Hepatocyte (in vitro differentiated cells): Measurements from ENCODE around the gene ZNF431. TPM values are rescaled to one million over a fixed set of nuclear protein-coding genes. Genes with fewer than 3 reads are reported as not detected.
"Not testable (repeated sequence)": the region's sequence is repeated elsewhere in the genome, so short reads cannot be mapped to it uniquely, and the experiment has no call there.

ENCODE experiments used
- DNase-seq: peaks from one replicate; pipeline ENCODE4 v3.0.0-alpha.2; 2016; ENCODE audit warnings: low spot score
- H2AFZ ChIP-seq: fragments of 200-600 bp; sonication (generic); 2 replicates; pipeline ENCODE4 v1.6.0; 2016; ENCODE audit warnings: antibody characterized with exemption, mild to moderate bottlenecking
- H3K27ac ChIP-seq: fragments of 200-600 bp; sonication (generic); 2 replicates; pipeline ENCODE4 v1.5.1; 2016; ENCODE audit warnings: mild to moderate bottlenecking
- H3K27me3 ChIP-seq: fragments of 200-600 bp; sonication (generic); 2 replicates; pipeline ENCODE4 v1.6.1; 2016
- H3K36me3 ChIP-seq: fragments of 200-600 bp; sonication (generic); replicated peaks from 2 replicates; pipeline ENCODE4 v1.5.1; 2016; ENCODE audit warnings: low read depth; ENCODE audit not compliant: insufficient read depth
- H3K4me1 ChIP-seq: fragments of 200-600 bp; sonication (generic); 2 replicates; pipeline ENCODE4 v1.5.1; 2016; ENCODE audit warnings: mild to moderate bottlenecking, moderate library complexity; ENCODE audit not compliant: insufficient read depth
- H3K4me2 ChIP-seq: fragments of 200-600 bp; sonication (generic); 2 replicates; pipeline ENCODE4 v1.6.0; 2016
- H3K4me3 ChIP-seq: fragments of 200-600 bp; sonication (generic); 2 replicates; pipeline ENCODE4 v1.5.1; 2016; ENCODE audit warnings: mild to moderate bottlenecking
- H3K79me2 ChIP-seq: fragments of 200-600 bp; sonication (generic); 2 replicates; pipeline ENCODE4 v1.6.0; 2017; ENCODE audit warnings: mild to moderate bottlenecking
- H3K9me2 ChIP-seq: fragments of 200-600 bp; sonication (generic); replicated peaks from 2 replicates; pipeline ENCODE4 v1.6.0; 2017; ENCODE audit warnings: mild to moderate bottlenecking; ENCODE audit not compliant: insufficient read depth
- H3K9me3 ChIP-seq: fragments of 200-600 bp; sonication (generic); 2 replicates; pipeline ENCODE4 v1.5.1; 2016; ENCODE audit warnings: low read depth, mild to moderate bottlenecking
- H4K20me1 ChIP-seq: fragments of 200-600 bp; sonication (generic); 2 replicates; pipeline ENCODE4 v1.6.0; 2016; ENCODE audit warnings: mild to moderate bottlenecking; ENCODE audit not compliant: insufficient read depth, poor library complexity, severe bottlenecking
- EZH2 ChIP-seq: fragments of 200-600 bp; sonication (generic); IDR thresholded peaks from 2 replicates; pipeline ENCODE4 v1.6.1; 2016; ENCODE audit warnings: antibody characterized with exemption, mild to moderate bottlenecking, borderline replicate concordance
- EZH2phosphoT487 ChIP-seq: fragments of 200-600 bp; sonication (generic); IDR thresholded peaks from one replicate; pipeline ENCODE4 v1.6.1; 2018; ENCODE audit warnings: antibody characterized with exemption, mild to moderate bottlenecking, low read depth, moderate library complexity; ENCODE audit not compliant: unreplicated experiment, severe bottlenecking
- WGBS: methylation state at CpG from one replicate; pipeline ENCODE4 v1.1.6; 2016; ENCODE audit warnings: low lambda C conversion rate; ENCODE audit errors: missing lambda C conversion rate; 5-methylcytosine and 5-hydroxymethylcytosine counted together
- polyA plus RNA-seq: library from polyadenylated mRNA; unstranded; fragments of >200 nt; fragmentation: Nextera tagmentation; extraction: Ambion mirVana; gene quantifications from 2 replicates; pipeline ENCODE4 v1.2.1, GENCODE V29; 2016
- small RNA-seq: library from RNA; depleted of rRNA; stranded (forward); fragments of <200 nt; gene quantifications from one replicate; pipeline ENCODE3, GENCODE V24; 2014
- total RNA-seq: library from RNA; depleted of rRNA; stranded (reverse); fragments of >200 nt; gene quantifications from 2 replicates; pipeline ENCODE4 v1.2.3, GENCODE V29; 2014
- TF ChIP-seq, protein P1 (sequence below): fragments of 200-600 bp; sonication (generic); IDR thresholded peaks from 2 replicates; pipeline ENCODE4 v1.5.1; 2016; ENCODE audit warnings: antibody characterized with exemption, mild to moderate bottlenecking; ENCODE audit not compliant: poor library complexity

The ZNF431 gene
- total and polyA plus RNA-seq, 2 experiments from 2014 or later: 8.8 to 11.4 TPM

DNA sequence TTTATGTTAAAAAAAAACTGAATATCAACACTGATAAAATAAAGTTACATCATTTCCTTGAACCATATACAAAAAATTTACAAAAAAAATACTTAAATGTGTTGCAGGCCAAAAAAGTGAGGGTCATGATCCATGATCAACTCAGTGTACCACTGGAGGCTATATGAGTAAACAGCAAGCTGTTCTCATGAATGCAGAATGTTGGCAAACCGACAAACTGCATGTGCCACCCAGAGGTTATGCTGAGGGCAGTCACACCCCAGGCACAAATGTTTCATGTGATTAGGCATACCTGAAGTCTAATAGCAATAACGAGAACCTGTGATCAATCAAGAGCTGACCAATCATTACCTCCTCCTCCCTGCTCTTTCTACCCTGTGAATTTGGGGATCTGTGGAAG lies 91.9 kb downstream of the ZNF431 start:
- Histone ChIP-seq H3K4me2 (no peak overlapping the region), H4K20me1 (no peaks in the 10 kb centered on the region), H3K9me2 (no peaks in the 10 kb centered on the region), H3K4me3 (no peak overlapping the region), H3K9me3 (no peaks in the 10 kb centered on the region), H3K27ac (no peak overlapping the region), H2AFZ (no peak overlapping the region), H3K79me2 (no peaks in the 10 kb centered on the region), H3K27me3 (no peaks in the 10 kb centered on the region), H3K4me1 (no peaks in the 10 kb centered on the region), H3K36me3 (no peaks in the 10 kb centered on the region)
- 83% methylated on average over 2 of the region's 2 CpGs for WGBS
- no peak for DNase-seq
- TF ChIP-seq EZH2: no peak
- TF ChIP-seq, protein P1, sequence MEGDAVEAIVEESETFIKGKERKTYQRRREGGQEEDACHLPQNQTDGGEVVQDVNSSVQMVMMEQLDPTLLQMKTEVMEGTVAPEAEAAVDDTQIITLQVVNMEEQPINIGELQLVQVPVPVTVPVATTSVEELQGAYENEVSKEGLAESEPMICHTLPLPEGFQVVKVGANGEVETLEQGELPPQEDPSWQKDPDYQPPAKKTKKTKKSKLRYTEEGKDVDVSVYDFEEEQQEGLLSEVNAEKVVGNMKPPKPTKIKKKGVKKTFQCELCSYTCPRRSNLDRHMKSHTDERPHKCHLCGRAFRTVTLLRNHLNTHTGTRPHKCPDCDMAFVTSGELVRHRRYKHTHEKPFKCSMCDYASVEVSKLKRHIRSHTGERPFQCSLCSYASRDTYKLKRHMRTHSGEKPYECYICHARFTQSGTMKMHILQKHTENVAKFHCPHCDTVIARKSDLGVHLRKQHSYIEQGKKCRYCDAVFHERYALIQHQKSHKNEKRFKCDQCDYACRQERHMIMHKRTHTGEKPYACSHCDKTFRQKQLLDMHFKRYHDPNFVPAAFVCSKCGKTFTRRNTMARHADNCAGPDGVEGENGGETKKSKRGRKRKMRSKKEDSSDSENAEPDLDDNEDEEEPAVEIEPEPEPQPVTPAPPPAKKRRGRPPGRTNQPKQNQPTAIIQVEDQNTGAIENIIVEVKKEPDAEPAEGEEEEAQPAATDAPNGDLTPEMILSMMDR: no peak
- no peak for TF ChIP-seq EZH2phosphoT487

DNA sequence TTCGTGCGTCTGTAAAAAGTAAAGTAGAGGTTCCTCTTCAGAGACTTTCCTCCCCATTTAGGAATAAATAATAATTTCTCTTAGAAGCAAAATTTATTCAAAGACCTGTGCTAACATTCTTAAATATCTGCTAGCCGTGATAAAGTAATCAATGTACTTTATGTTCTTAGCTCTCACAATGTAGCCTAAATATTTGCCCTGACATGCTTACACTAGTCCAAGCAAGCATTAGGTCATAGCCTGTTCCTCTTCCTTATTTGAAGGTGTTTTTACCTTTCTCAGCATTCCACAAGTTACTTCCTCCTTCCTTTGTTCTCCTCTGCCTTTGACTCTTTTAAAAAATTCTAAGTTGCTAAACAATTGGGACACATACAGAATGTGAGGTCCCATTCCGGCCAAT lies 94.9 kb downstream of the ZNF431 start:
- H3K4me1 ChIP-seq, H3K27me3 ChIP-seq, H3K79me2 ChIP-seq, H2AFZ ChIP-seq, H3K4me3 ChIP-seq, DNase-seq, H3K27ac ChIP-seq, H3K4me2 ChIP-seq, H3K9me2 ChIP-seq, H3K36me3 ChIP-seq, H3K9me3 ChIP-seq, H4K20me1 ChIP-seq: not testable (repeated sequence)
- WGBS: 89% methylated on average over 4 of the region's 4 CpGs

DNA sequence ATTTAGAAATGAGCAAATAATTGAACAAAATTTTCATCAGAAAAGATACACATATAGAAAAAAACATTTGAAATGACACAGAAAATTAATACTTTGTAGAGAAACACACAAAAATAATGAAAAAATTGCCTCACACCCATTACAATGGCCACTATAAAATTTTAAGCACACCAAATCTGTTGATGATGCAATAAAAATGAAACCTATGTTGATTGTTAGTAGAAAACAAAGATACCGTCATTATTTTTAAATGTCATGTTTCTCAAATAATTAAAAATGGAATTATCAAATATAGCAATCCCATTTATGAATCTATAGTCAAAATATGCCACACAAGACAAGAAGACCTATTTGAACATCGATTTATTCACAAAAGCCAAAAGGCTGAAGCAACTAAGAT lies 96.8 kb downstream of the ZNF431 start:
- 84% methylated on average over 2 of the region's 2 CpGs for WGBS
- H3K4me2 ChIP-seq: no peak overlapping the region
- no peaks in the 10 kb centered on the region for H3K9me3 ChIP-seq
- no peaks in the 10 kb centered on the region for H3K79me2 ChIP-seq
- no peaks in the 10 kb centered on the region for H3K4me1 ChIP-seq
- no peak overlapping the region for H3K4me3 ChIP-seq
- H3K27me3 ChIP-seq: no peaks in the 10 kb centered on the region
- TF ChIP-seq EZH2 (no peak), EZH2phosphoT487 (no peak)
- TF ChIP-seq, protein P1: no peak
- no peaks in the 10 kb centered on the region for H4K20me1 ChIP-seq
- H3K27ac ChIP-seq: no peak overlapping the region
- no peaks in the 10 kb centered on the region for H3K9me2 ChIP-seq
- H2AFZ ChIP-seq: no peak overlapping the region
- DNase-seq: no peak
- no peaks in the 10 kb centered on the region for H3K36me3 ChIP-seq

Small RNA genes within 50 kb of the gene (small RNA-seq; reads per million reads assigned to genes)
- 0.12 reads per million for gene RNA5SP469

Other genes with a start within 250 kb of the ZNF431 start
- 12.9 and 15.0 TPM in 2 replicates for gene ZNF85, start 218.8 kb upstream of the ZNF431 start, total RNA-seq
- 5.5 and 10.2 TPM in 2 replicates for gene ZNF85, start 218.8 kb upstream of the ZNF431 start, polyA plus RNA-seq
- gene ZNF430, start 121.4 kb upstream of the ZNF431 start, total RNA-seq: 9.2 and 9.9 TPM in 2 replicates
- gene ZNF430, start 121.4 kb upstream of the ZNF431 start, polyA plus RNA-seq: 7.9 and 9.3 TPM in 2 replicates
- gene ZNF714, start 59.8 kb upstream of the ZNF431 start, total RNA-seq: 13.4 and 14.2 TPM in 2 replicates
- gene ZNF714, start 59.8 kb upstream of the ZNF431 start, polyA plus RNA-seq: 11.5 and 12.3 TPM in 2 replicates
- 9.9 and 11.7 TPM in 2 replicates for gene ZNF708, start 187.4 kb downstream of the ZNF431 start, total RNA-seq
- 0.92 and 1.4 TPM in 2 replicates for gene ZNF708, start 187.4 kb downstream of the ZNF431 start, polyA plus RNA-seq
- 18.4 and 28.4 TPM in 2 replicates for gene ZNF738, start 217.0 kb downstream of the ZNF431 start, total RNA-seq
- gene ZNF738, start 217.0 kb downstream of the ZNF431 start, polyA plus RNA-seq: 8.4 and 9.3 TPM in 2 replicates